ENCODE measurements around the gene SLC25A29.
A peak's percentile ranks its signal among the peaks of the same experiment; 100 is the strongest.
"Not testable (repeated sequence)": the region's sequence is repeated elsewhere in the genome, so short reads cannot be mapped to it uniquely, and the experiment has no call there.

The SLC25A29 gene

GRCh38 chr14:100306998-100307765 lies 938 bp upstream of the SLC25A29 start:
- H3K27me3 ChIP-seq (ENCODE audit: low read depth, low read length), result no peaks in the 10 kb centered on the region
- no peaks in the 10 kb centered on the region for H3K36me3 ChIP-seq (ENCODE audit: control insufficient read depth in 1 of 2, insufficient read depth in 2 of 2, low read length in 2 of 2)
- no peaks in the 10 kb centered on the region for H3K9me3 ChIP-seq (ENCODE audit: control insufficient read depth in 1 of 2, low read length in 2 of 2)
- peak overlapping the region; percentile 60 to 88 for H3K4me3 ChIP-seq (ENCODE audit: low read depth in 1 of 2, low read length in 2 of 2)
- peaks cover 8 to 17% of the 10 kb centered on the region in 2 donors for H3K4me1 ChIP-seq (ENCODE audit: control insufficient read depth in 1 of 2, insufficient read depth in 2 of 2, low read length in 2 of 2)
- peak overlapping the region; percentile 60 for H3K27ac ChIP-seq (ENCODE audit: low read length)

DNA sequence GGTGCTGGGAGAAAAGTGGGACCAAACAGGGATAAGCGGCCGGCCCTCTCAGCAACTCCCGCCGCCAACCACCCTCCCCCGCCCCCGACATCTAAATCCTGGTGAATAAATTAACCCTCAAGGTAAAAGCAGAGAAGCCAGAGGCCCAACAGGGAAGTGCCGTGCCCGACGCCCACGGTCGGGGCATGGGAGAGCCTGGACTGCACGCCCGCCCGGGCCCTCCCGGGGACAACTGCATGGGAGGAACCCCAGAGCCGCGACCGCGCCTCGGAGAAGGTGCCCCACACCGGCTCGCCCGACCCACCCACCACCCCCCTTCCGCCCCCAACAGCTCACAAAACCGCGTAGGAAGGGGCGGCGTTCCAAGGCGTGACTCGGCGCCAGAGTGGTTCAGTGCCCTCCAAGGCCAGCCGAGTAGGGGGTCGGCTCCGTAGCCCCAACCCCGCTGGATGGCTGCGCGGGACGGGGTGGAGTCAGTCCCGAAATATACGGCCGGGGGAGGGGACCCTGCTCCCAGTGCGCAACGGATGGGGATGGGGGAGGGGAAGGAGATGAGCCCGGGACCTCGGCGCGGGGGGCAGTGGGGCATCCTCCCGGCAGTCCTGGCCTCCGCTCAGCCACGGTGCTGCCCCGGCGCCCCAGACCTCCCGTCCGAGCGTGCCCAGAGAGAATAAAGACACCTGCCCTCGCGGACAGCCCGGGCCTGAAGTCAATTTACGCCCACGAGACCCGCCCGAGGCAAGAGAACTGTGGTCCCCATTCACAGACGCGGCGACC lies 732 bp downstream of the SLC25A29 start:
- Histone ChIP-seq H3K27me3 (ENCODE audit: low read depth, low read length) (no peaks in the 10 kb centered on the region), H3K4me3 (ENCODE audit: low read depth in 1 of 2, low read length in 2 of 2) (peak overlapping the region; percentile 52 to 88), H3K36me3 (ENCODE audit: control insufficient read depth in 1 of 2, insufficient read depth in 2 of 2, low read length in 2 of 2) (no peaks in the 10 kb centered on the region), H3K4me1 (ENCODE audit: control insufficient read depth in 1 of 2, insufficient read depth in 2 of 2, low read length in 2 of 2) (peaks cover 8 to 17% of the 10 kb centered on the region in 2 donors), H3K27ac (ENCODE audit: low read length) (peak overlapping the region; percentile 39), H3K9me3 (ENCODE audit: control insufficient read depth in 1 of 2, low read length in 2 of 2) (no peaks in the 10 kb centered on the region)

- Histone ChIP-seq H3K4me1 (ENCODE audit: control insufficient read depth in 1 of 2, insufficient read depth in 2 of 2, low read length in 2 of 2) (peaks cover 8 to 17% of the 10 kb centered on the region in 2 donors), H3K27me3 (ENCODE audit: low read depth, low read length) (no peaks in the 10 kb centered on the region), H3K27ac (ENCODE audit: low read length) (peak overlapping the region; percentile 39), H3K36me3 (ENCODE audit: control insufficient read depth in 1 of 2, insufficient read depth in 2 of 2, low read length in 2 of 2) (no peaks in the 10 kb centered on the region), H3K4me3 (ENCODE audit: low read depth in 1 of 2, low read length in 2 of 2) (peak overlapping the region; percentile 52 to 88), H3K9me3 (ENCODE audit: control insufficient read depth in 1 of 2, low read length in 2 of 2) (no peaks in the 10 kb centered on the region)
Measured at GRCh38 chr14:100304825-100305323, 1.4 kb downstream of the SLC25A29 start.

- Histone ChIP-seq H3K4me3 (ENCODE audit: low read depth in 1 of 2, low read length in 2 of 2) (no peak overlapping the region), H3K27ac (ENCODE audit: low read length) (no peak overlapping the region)
Measured at GRCh38 chr14:100303925-100304324, 2.3 kb downstream of the SLC25A29 start.

DNA sequence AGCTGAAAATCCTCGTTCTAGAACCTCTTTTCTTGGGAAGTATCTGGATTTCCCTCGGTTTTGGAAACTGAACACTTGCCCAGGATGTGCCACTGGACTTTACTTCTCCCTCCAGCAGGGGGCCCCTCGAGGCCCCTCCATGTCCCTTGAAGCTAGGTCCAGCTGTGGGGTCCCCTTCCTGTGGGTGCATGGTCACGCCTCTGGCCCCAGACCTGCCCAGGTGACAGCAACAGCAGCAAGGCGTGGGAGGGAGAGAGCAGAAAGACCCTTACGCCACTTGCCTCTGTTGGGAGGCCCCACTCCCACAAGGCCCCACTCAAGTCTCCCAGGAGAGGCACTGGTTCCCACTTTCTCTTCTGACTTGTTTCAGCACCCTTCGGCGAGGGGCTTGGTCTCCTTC lies 3.1 kb downstream of the SLC25A29 start:
- H3K4me1 ChIP-seq (ENCODE audit: control insufficient read depth in 1 of 2, insufficient read depth in 2 of 2, low read length in 2 of 2), result peaks cover 8 to 18% of the 10 kb centered on the region in 2 donors
- no peaks in the 10 kb centered on the region for H3K9me3 ChIP-seq (ENCODE audit: control insufficient read depth in 1 of 2, low read length in 2 of 2)
- H3K36me3 ChIP-seq (ENCODE audit: control insufficient read depth in 1 of 2, insufficient read depth in 2 of 2, low read length in 2 of 2), result no peaks in the 10 kb centered on the region
- H3K27me3 ChIP-seq (ENCODE audit: low read depth, low read length), result no peaks in the 10 kb centered on the region
- no peak overlapping the region for H3K27ac ChIP-seq (ENCODE audit: low read length)
- no peak overlapping the region for H3K4me3 ChIP-seq (ENCODE audit: low read depth in 1 of 2, low read length in 2 of 2)

More at GRCh38 chr14:100303925-100304324, 2.3 kb downstream of the SLC25A29 start:
- peaks cover 8 to 17% of the 10 kb centered on the region in 2 donors for H3K4me1 ChIP-seq (ENCODE audit: control insufficient read depth in 1 of 2, insufficient read depth in 2 of 2, low read length in 2 of 2)
- no peaks in the 10 kb centered on the region for H3K27me3 ChIP-seq (ENCODE audit: low read depth, low read length)
- H3K9me3 ChIP-seq (ENCODE audit: control insufficient read depth in 1 of 2, low read length in 2 of 2), result no peaks in the 10 kb centered on the region
- H3K36me3 ChIP-seq (ENCODE audit: control insufficient read depth in 1 of 2, insufficient read depth in 2 of 2, low read length in 2 of 2), result no peaks in the 10 kb centered on the region

DNA sequence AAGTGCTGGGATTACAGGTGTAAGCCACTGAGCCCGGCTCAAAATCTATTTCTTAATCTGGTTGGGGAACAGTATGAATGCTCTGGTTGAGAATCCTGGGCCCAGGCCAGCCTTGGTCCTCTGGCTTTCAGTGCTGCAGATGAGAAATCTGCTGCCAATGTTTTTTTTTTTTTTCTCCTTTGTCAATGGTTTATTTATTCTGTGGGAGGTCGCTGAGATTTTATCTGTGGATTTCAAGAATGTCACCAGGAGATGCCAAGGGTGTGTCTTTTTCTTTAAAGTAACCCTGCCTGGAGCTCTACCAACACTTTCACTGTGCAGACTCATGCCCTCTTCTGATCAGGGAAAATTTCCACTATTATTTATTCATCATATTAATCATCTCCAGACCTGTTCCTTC lies 3.6 kb downstream of the SLC25A29 start:
- Histone ChIP-seq H3K27me3 (ENCODE audit: low read depth, low read length) (no peaks in the 10 kb centered on the region), H3K27ac (ENCODE audit: low read length) (no peak overlapping the region), H3K4me1 (ENCODE audit: control insufficient read depth in 1 of 2, insufficient read depth in 2 of 2, low read length in 2 of 2) (peaks cover 3 to 21% of the 10 kb centered on the region in 2 donors), H3K4me3 (ENCODE audit: low read depth in 1 of 2, low read length in 2 of 2) (no peak overlapping the region), H3K9me3 (ENCODE audit: control insufficient read depth in 1 of 2, low read length in 2 of 2) (no peaks in the 10 kb centered on the region), H3K36me3 (ENCODE audit: control insufficient read depth in 1 of 2, insufficient read depth in 2 of 2, low read length in 2 of 2) (no peaks in the 10 kb centered on the region)

DNA sequence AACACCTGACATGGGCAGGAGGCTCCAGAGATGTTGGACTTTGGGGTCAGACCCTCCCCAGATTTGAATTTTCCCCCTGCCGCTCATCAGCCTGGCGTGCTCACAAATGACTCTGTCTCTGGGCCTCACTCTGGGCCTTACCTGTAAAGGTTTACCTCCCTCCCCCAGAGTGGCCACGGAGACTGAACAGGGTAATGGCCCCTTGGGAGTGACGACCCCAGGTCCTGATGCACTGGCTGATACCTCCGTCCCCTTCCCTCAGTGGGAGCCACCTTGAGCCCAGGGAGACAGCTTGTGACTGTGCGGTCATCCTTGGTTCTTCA lies 7.0 kb downstream of the SLC25A29 start:
- Histone ChIP-seq H3K27ac (ENCODE audit: low read length) (no peak overlapping the region), H3K4me1 (ENCODE audit: control insufficient read depth in 1 of 2, insufficient read depth in 2 of 2, low read length in 2 of 2) (peaks cover 4 to 24% of the 10 kb centered on the region in 2 donors), H3K9me3 (ENCODE audit: control insufficient read depth in 1 of 2, low read length in 2 of 2) (no peaks in the 10 kb centered on the region), H3K4me3 (ENCODE audit: low read depth in 1 of 2, low read length in 2 of 2) (no peak overlapping the region), H3K36me3 (ENCODE audit: control insufficient read depth in 1 of 2, insufficient read depth in 2 of 2, low read length in 2 of 2) (no peaks in the 10 kb centered on the region), H3K27me3 (ENCODE audit: low read depth, low read length) (no peaks in the 10 kb centered on the region)

DNA sequence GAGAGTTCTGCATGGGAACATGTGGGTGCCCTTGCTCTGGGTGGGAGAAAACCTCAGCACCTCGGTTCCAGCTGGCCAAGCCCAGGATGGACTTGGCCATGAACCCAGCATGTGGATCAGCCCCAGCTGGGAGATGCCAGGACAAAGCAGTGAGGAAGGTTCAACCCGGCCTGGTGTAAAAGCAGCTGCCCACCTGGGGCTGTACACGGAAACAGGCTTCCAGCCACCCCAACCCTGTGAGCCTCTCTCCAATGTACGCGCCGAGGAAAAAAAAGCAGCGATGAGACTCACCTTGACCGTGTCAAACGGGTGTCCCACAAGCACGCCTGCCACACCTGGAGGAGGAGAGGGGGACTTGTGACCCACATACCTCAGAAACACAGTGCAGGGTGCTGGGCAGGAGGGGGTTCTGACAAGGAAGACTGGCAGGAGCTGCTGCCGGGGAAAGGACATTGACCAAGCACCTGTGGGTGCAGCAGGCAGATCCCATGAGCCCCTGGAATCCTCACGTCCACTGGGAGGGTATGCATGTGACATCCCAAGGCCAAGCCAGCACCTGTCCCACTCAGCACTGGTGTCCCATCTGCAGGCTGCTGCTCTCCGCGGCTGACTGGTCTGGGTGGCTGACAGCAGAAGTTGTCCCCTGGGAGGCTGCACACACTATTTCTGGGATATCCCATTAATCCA lies 7.5 kb downstream of the SLC25A29 start:
- Histone ChIP-seq H3K4me1 (ENCODE audit: control insufficient read depth in 1 of 2, insufficient read depth in 2 of 2, low read length in 2 of 2) (peaks cover 4 to 23% of the 10 kb centered on the region in 2 donors), H3K9me3 (ENCODE audit: control insufficient read depth in 1 of 2, low read length in 2 of 2) (no peaks in the 10 kb centered on the region)

DNA sequence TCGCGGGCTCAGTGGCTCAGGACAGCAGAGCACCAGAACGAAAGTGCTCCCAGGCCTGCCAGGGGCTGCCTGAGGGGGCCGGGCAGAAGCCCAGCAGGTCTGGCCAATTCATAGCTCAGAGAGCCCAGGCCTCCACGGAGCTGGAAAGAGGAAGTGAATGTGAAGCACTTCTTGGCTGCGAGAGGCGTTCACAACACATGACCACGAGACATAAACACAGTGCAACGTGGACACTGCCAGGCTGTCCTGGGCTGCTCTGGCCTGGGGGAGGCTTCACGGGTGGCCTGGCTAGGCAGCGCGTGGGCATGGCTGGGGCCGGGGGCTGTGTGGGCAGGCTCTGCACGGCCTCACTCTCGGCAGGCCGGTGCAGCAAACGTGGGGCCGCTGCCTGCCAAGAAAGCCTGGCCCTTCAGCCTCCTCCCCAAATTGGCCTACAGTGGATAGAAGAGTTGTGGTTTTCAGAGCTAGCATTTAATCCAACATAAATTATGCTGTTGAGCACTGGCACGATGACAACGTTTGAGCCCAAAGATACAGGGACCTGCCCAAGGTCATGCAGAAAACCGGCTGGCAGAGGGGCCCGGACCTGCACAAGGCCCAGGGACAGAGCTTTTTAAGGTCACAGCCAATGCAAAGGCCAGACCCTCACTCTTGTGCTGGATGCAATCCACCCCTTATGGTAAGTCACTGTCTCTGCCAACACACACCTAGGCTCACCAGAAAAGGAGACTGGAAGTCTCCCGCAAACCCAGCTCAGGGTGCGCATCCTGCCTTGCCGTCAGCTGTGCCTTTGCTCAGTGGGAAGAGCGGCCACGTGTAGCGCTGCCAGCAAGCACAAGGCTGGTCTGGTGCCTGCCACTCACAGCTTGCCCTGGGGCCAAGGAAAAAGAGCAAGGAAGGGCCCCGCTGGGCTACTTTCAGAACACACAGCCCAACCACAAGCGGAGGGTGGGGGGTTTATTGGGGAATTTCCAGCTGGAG lies 8.6 kb downstream of the SLC25A29 start:
- H3K9me3 ChIP-seq (ENCODE audit: control insufficient read depth in 1 of 2, low read length in 2 of 2), result no peaks in the 10 kb centered on the region
- peak overlapping the region in 1 of 2 donors; percentile 39 for H3K4me3 ChIP-seq (ENCODE audit: low read depth in 1 of 2, low read length in 2 of 2)
- no peak overlapping the region for H3K27ac ChIP-seq (ENCODE audit: low read length)
- peaks cover 4 to 23% of the 10 kb centered on the region in 2 donors for H3K4me1 ChIP-seq (ENCODE audit: control insufficient read depth in 1 of 2, insufficient read depth in 2 of 2, low read length in 2 of 2)
- H3K27me3 ChIP-seq (ENCODE audit: low read depth, low read length), result no peaks in the 10 kb centered on the region
- no peaks in the 10 kb centered on the region for H3K36me3 ChIP-seq (ENCODE audit: control insufficient read depth in 1 of 2, insufficient read depth in 2 of 2, low read length in 2 of 2)

More for the DNA sequence above, 7.5 kb downstream of the SLC25A29 start:
- H3K27ac ChIP-seq (ENCODE audit: low read length), result no peak overlapping the region
- H3K27me3 ChIP-seq (ENCODE audit: low read depth, low read length), result no peaks in the 10 kb centered on the region
- no peak overlapping the region for H3K4me3 ChIP-seq (ENCODE audit: low read depth in 1 of 2, low read length in 2 of 2)
- H3K36me3 ChIP-seq (ENCODE audit: control insufficient read depth in 1 of 2, insufficient read depth in 2 of 2, low read length in 2 of 2), result no peaks in the 10 kb centered on the region

DNA sequence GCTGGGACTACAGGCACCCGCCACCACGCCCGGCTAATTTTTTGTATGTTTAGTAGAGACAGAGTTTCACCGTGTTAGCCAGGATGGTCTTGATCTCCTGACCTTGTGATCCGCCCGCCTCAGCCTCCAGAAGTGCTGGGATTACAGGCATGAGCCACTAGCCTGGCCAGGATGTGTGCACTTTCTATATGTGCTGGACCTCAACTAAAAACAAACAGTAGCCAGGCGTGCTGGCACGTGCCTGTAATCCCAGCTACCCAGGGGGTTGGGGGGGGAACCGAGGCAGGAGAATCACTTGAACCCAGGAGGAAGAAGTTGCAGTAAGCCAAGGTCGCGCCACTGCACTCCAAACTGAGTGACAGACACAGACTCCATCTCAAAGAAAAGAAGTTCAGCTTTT lies 9.5 kb downstream of the SLC25A29 start:
- not testable (repeated sequence) for H3K9me3 ChIP-seq (ENCODE audit: control insufficient read depth in 1 of 2, low read length in 2 of 2); H3K27ac ChIP-seq (ENCODE audit: low read length); H3K36me3 ChIP-seq (ENCODE audit: control insufficient read depth in 1 of 2, insufficient read depth in 2 of 2, low read length in 2 of 2); H3K27me3 ChIP-seq (ENCODE audit: low read depth, low read length)
- H3K4me1 ChIP-seq (ENCODE audit: control insufficient read depth in 1 of 2, insufficient read depth in 2 of 2, low read length in 2 of 2), result peaks cover 4 to 23% of the 10 kb centered on the region in 2 donors
- H3K4me3 ChIP-seq (ENCODE audit: low read depth in 1 of 2, low read length in 2 of 2), result peak overlapping the region in 1 of 2 donors; percentile 39
